K562 (cell line): ENCODE results near the gene GRIK1. TPM values are rescaled to one million over a fixed set of nuclear protein-coding genes. Genes with fewer than 3 reads are reported as not detected.

ENCODE experiments used
- ATAC-seq: fragments of 200-7000 bp; cut with Tn5 transposase; 3 replicates; pipeline ENCODE4 v1.9.1; 2020; ENCODE audit warnings: moderate library complexity
- BruUV-seq: library from RNA; stranded (reverse); fragments of 400-500 nt; replicated peaks from 2 replicates; lab custom pipeline; 2021; lab: Mats Ljungman, UMichigan
- CTCF ChIA-PET: fragments of 300-600 bp; formaldehyde crosslinking; extraction: SDS; loops from one replicate; lab custom pipeline; 2021; ENCODE audit warnings: low intra/inter-chr PET ratio; lab: Yijun Ruan, JAX
- POLR2A ChIA-PET: fragments of 300-600, 350-650 bp; sonication (Branson Sonifier 250); formaldehyde crosslinking; extraction: SDS; loops from one replicate; lab custom pipeline; 2021; ENCODE audit warnings: antibody characterized with exemption, inconsistent platforms; lab: Yijun Ruan, JAX
- DNase-seq, 4 experiments: peaks; one replicate each; pipeline versions ENCODE4 v3.0.0 to v3.0.0-alpha.2; 2011 to 2018; ENCODE audit warnings: low spot score in 3 of 4, mixed read lengths in 3 of 4; ENCODE audit errors: extremely low read depth in 1 of 4
- FAIRE-seq: peaks from 2 replicates; lab custom pipeline; 2011; peaks lifted over from hg19 to GRCh38; lab: Jason Lieb, UNC
- H2AFZ ChIP-seq: 2 replicates; pipeline ENCODE4 v1.6.0; 2011; ENCODE audit warnings: low read depth, low read length, control low read depth, inconsistent platforms
- H3K27ac ChIP-seq: fragments of 200-600 bp; 3 replicates; pipeline ENCODE4 v1.8.0; 2011; ENCODE audit warnings: low read depth, mild to moderate bottlenecking, control low read depth, inconsistent platforms, low read length, moderate library complexity, mixed read lengths; ENCODE audit errors: extremely low read depth
- H3K27me3 ChIP-seq, 2 experiments: fragments of 300-600 bp in 1 of 2; 2 replicates in 1 of 2; 3 replicates in 1 of 2; pipeline versions ENCODE4 v1.6.0 to v1.8.0; 2011; ENCODE audit warnings: inconsistent platforms in 2 of 2, low read length in 2 of 2, mild to moderate bottlenecking in 1 of 2, mixed read lengths in 1 of 2, moderate library complexity in 1 of 2; ENCODE audit not compliant: control insufficient read depth in 2 of 2, insufficient read depth in 2 of 2
- H3K36me3 ChIP-seq: fragments of 300-600 bp; 3 replicates; pipeline ENCODE4 v1.8.0; 2011; ENCODE audit warnings: mild to moderate bottlenecking, low read length, inconsistent platforms; ENCODE audit not compliant: control insufficient read depth, insufficient read depth
- H3K4me1 ChIP-seq, 2 experiments: fragments of 200-600 bp in 1 of 2; replicated peaks in 1 of 2; 2 replicates in 1 of 2; 3 replicates in 1 of 2; pipeline versions ENCODE4 v1.5.1 to v1.8.0; 2011; ENCODE audit warnings: inconsistent platforms in 2 of 2, low read length in 2 of 2, mild to moderate bottlenecking in 1 of 2, mixed read lengths in 1 of 2, moderate library complexity in 1 of 2; ENCODE audit not compliant: control insufficient read depth in 2 of 2, insufficient read depth in 2 of 2
- H3K4me2 ChIP-seq: 2 replicates; pipeline ENCODE4 v1.6.1; 2011; ENCODE audit warnings: low read length, control low read depth, inconsistent platforms, mixed read lengths; ENCODE audit not compliant: insufficient read depth
- H3K4me3 ChIP-seq: fragments of 200-600 bp; sonication (generic), shearing (Covaris generic); 2 replicates; pipeline ENCODE4 v1.5.1; 2016; ENCODE audit warnings: control low read depth, inconsistent platforms
- H3K79me2 ChIP-seq: fragments of 200-600 bp; 3 replicates; pipeline ENCODE4 v1.8.0; 2011; ENCODE audit warnings: low read length, inconsistent platforms; ENCODE audit not compliant: control insufficient read depth, insufficient read depth
- H3K9ac ChIP-seq, 2 experiments: 2 replicates each; pipeline versions ENCODE4 v1.6.0 to v1.6.1; 2011; ENCODE audit warnings: low read depth in 2 of 2, low read length in 2 of 2, control low read depth in 1 of 2, inconsistent platforms in 1 of 2, mild to moderate bottlenecking in 1 of 2, mixed read lengths in 1 of 2; ENCODE audit not compliant: insufficient read depth in 1 of 2
- H3K9me1 ChIP-seq: one replicate; pipeline ENCODE4 v1.6.0; 2011; ENCODE audit warnings: inconsistent platforms, mild to moderate bottlenecking, low read length, moderate library complexity; ENCODE audit not compliant: control insufficient read depth, insufficient read depth
- H3K9me3 ChIP-seq: replicated peaks from 2 replicates; pipeline ENCODE4 v1.5.1; 2011; ENCODE audit warnings: low read depth, low read length, inconsistent platforms; ENCODE audit not compliant: control insufficient read depth, insufficient read depth
- H4K20me1 ChIP-seq: replicated peaks from 2 replicates; pipeline ENCODE4 v1.6.1; 2011; ENCODE audit warnings: low read length, inconsistent platforms, mixed read lengths; ENCODE audit not compliant: control insufficient read depth, insufficient read depth
- GTF3C2 ChIP-seq: IDR thresholded peaks from 3 replicates; pipeline ENCODE4 v1.6.1; 2011; ENCODE audit warnings: borderline replicate concordance, mild to moderate bottlenecking, moderate library complexity; ENCODE audit not compliant: insufficient read length; ENCODE audit errors: extremely low read depth
- HNRNPLL ChIP-seq: fragments of 200-400 bp; formaldehyde crosslinking; IDR thresholded peaks from 2 replicates; pipeline ENCODE4 v1.6.1; 2017; ENCODE audit warnings: low read length, low read depth, mild to moderate bottlenecking; ENCODE audit not compliant: poor library complexity, severe bottlenecking
- MAFF ChIP-seq: IDR thresholded peaks from 2 replicates; pipeline ENCODE4 v1.6.1; 2012; ENCODE audit warnings: low read length, improper control_type of control experiment
- PURB ChIP-seq: sonication (generic); formaldehyde crosslinking; IDR thresholded peaks from 2 replicates; pipeline ENCODE4 v1.9.0; 2021; ENCODE audit warnings: low read depth, mild to moderate bottlenecking, missing genetic modification reagents
- RCOR1 ChIP-seq, 2 experiments: IDR thresholded peaks; 2 replicates each; pipeline ENCODE4 v1.6.1; 2012; ENCODE audit warnings: low read depth in 2 of 2, low read length in 2 of 2, borderline replicate concordance in 1 of 2, improper control_type of control experiment in 1 of 2
- SNAPC5 ChIP-seq: fragments of 250-450 bp; sonication (Bioruptor Pico); IDR thresholded peaks from 2 replicates; pipeline ENCODE4 v1.8.0; 2021; ENCODE audit warnings: moderate library complexity, mild to moderate bottlenecking, inconsistent platforms
- SOX6 ChIP-seq: fragments of 450-650 bp; IDR thresholded peaks from 2 replicates; pipeline ENCODE4 v1.6.1; 2014; ENCODE audit warnings: mild to moderate bottlenecking
- TOE1 ChIP-seq, 2 experiments: fragments of 450-650 bp in 1 of 2; sonication (generic) in 1 of 2; formaldehyde crosslinking in 1 of 2; IDR thresholded peaks; 2 replicates each; pipeline versions ENCODE4 v1.7.1 to v1.8.0; 2016 to 2022; ENCODE audit warnings: borderline replicate concordance in 2 of 2, mild to moderate bottlenecking in 2 of 2, antibody characterized with exemption in 1 of 2, inconsistent platforms in 1 of 2, low read depth in 1 of 2, missing genetic modification reagents in 1 of 2, moderate library complexity in 1 of 2
- ZHX1 ChIP-seq: fragments of 150-350 bp; conservative IDR thresholded peaks from 2 replicates; pipeline ENCODE4 v1.6.1; 2014; ENCODE audit warnings: low read length
- ZNF253 ChIP-seq: fragments of 250-450 bp; sonication (Bioruptor Pico); conservative IDR thresholded peaks from 2 replicates; pipeline ENCODE4 v1.6.1; 2021; ENCODE audit warnings: mild to moderate bottlenecking
- ZNF354B ChIP-seq: fragments of 250-450 bp; sonication (Bioruptor Pico); IDR thresholded peaks from 2 replicates; pipeline ENCODE4 v1.4.0; 2020
- ZNF644 ChIP-seq: fragments of 200-800 bp; sonication (Bioruptor generic); IDR thresholded peaks from 2 replicates; pipeline ENCODE4 v1.6.1; 2016; ENCODE audit warnings: low read depth, missing genetic modification characterization, missing compliant biosample characterization
- ZNF699 ChIP-seq: fragments of 250-450 bp; sonication (Bioruptor Pico); IDR thresholded peaks from 2 replicates; pipeline ENCODE4 v1.8.0; 2021; ENCODE audit warnings: mild to moderate bottlenecking, moderate library complexity; ENCODE audit not compliant: insufficient replicate concordance
- WGBS: fragments of 100-300 bp; shearing (Covaris generic); methylation state at CpG from one replicate; pipeline ENCODE4 v1.1.6; 2016; ENCODE audit warnings: low coverage, mixed read lengths; ENCODE audit not compliant: insufficient coverage; ENCODE audit errors: missing lambda C conversion rate; 5-methylcytosine and 5-hydroxymethylcytosine counted together
- in situ Hi-C: fragments of 300-500 bp; cut with MboI; formaldehyde crosslinking; loops from 4 replicates; pipeline ENCODE4 v1.15.0; 2018; ENCODE audit warnings: inconsistent platforms, mixed read lengths
- intact Hi-C: fragments of 100-400 bp; cut with micrococcal nuclease; formaldehyde crosslinking; loops from 2 replicates; pipeline ENCODE4 v1.14.2; 2022
- polyA plus RNA-seq, 8 experiments: library from polyadenylated mRNA; depleted of rRNA in 4 of 8; stranded (reverse) in 5 of 8; unstranded in 3 of 8; fragments of >200 nt; fragmentation: Nextera tagmentation in 2 of 8; fragmentation: Illumina TruSeq in 1 of 8; extraction: Ambion mirVana in 2 of 8; extraction: Trizol in 1 of 8; gene quantifications; 2 replicates each; pipeline versions ENCODE4 v1.2.1 to v1.2.3, GENCODE V29; 2011 to 2014; ENCODE audit warnings: inconsistent platforms in 1 of 8, missing spikeins in 1 of 8
- total RNA-seq, 7 experiments: library from RNA; depleted of rRNA in 6 of 7; stranded (reverse); fragments of >200 nt in 6 of 7; fragmentation: Illumina TruSeq in 2 of 7; extraction: Trizol in 2 of 7; gene quantifications; 2 replicates each; pipeline versions ENCODE4 v1.2.1 to v1.2.3, GENCODE V29; 2011 to 2021; ENCODE audit warnings: low replicate concordance in 1 of 7

Gene GRIK1
- total and polyA plus RNA-seq, 9 of the 15 experiments (the other 6 are each of a cell fraction or from before 2014, with no cell fraction given), result 0.17 to 2.8 (median 0.53) TPM

GRCh38 chr21:29829564-29830275 lies 110.1 kb downstream of the GRIK1 start:
- H4K20me1 ChIP-seq, result no peaks in the 10 kb centered on the region
- no peaks in the 10 kb centered on the region for H3K4me1 ChIP-seq
- BruUV-seq, result no TSS peak
- ChIA-PET POLR2A (interaction anchor here (1.2 kb wide), 1 partner anchor 11 kb away, joined by 3 read pairs; no protein-coding TSS in a partner anchor), CTCF (no interaction called here)
- FAIRE-seq (no peak), DNase-seq (no peak), ATAC-seq (no peak)
- no peak overlapping the region for H3K4me3 ChIP-seq
- H3K9ac ChIP-seq, result no peak overlapping the region
- intact Hi-C loops (no loop called here), in situ Hi-C loops (no loop called here)
- no peaks in the 10 kb centered on the region for H3K36me3 ChIP-seq
- no peak overlapping the region for H3K4me2 ChIP-seq
- WGBS, result 45% methylated on average over 2 of the region's 2 CpGs
- H3K79me2 ChIP-seq, result no peaks in the 10 kb centered on the region
- no peak overlapping the region for H2AFZ ChIP-seq
- H3K9me1 ChIP-seq, result no peaks in the 10 kb centered on the region
- no peaks in the 10 kb centered on the region for H3K27me3 ChIP-seq
- no peaks in the 10 kb centered on the region for H3K9me3 ChIP-seq
- no peak overlapping the region for H3K27ac ChIP-seq
- no peak for TF ChIP-seq SNAPC5
- TF ChIP-seq ZNF644 (tag), result no peak
- TF ChIP-seq ZNF253 (CRISPR knock-in tag), result no peak
- no peak for TF ChIP-seq TOE1 (IDR thresholded peaks at IDR 0.05; ENCODE audit: borderline replicate concordance)
- no peak for TF ChIP-seq TOE1 (CRISPR knock-in tag; IDR thresholded peaks at IDR 0.05; ENCODE audit: borderline replicate concordance, low read depth)
- TF ChIP-seq ZHX1, result no peak
- TF ChIP-seq ZNF354B, result no peak
- TF ChIP-seq ZNF699 (CRISPR knock-in tag), result no peak
- TF ChIP-seq MAFF, result no peak
- TF ChIP-seq RCOR1 (IDR thresholded peaks at IDR 0.05; ENCODE audit: borderline replicate concordance in 1 of 2, low read depth in 2 of 2, low read length in 2 of 2), result no peak
- TF ChIP-seq PURB, result no peak
- no peak for TF ChIP-seq SOX6
- no peak for TF ChIP-seq GTF3C2
- no peak for TF ChIP-seq HNRNPLL
